NB4 (cell line): Measurements from ENCODE around the gene IRS2.

Source experiments
- POLR2A ChIP-seq: IDR thresholded peaks from 2 replicates; pipeline ENCODE4 v1.6.1; 2011; ENCODE audit warnings: mild to moderate bottlenecking; ENCODE audit not compliant: insufficient read length; ENCODE audit errors: extremely low read depth
- TF ChIP-seq, protein P1 (sequence below): IDR thresholded peaks from one replicate; pipeline ENCODE4 v1.5.1; 2012; ENCODE audit warnings: low read depth, low read length
- TF ChIP-seq, protein P2 (sequence below): IDR thresholded peaks from 2 replicates; pipeline ENCODE4 v1.6.1; 2011; ENCODE audit warnings: low read depth, low read length

DNA sequence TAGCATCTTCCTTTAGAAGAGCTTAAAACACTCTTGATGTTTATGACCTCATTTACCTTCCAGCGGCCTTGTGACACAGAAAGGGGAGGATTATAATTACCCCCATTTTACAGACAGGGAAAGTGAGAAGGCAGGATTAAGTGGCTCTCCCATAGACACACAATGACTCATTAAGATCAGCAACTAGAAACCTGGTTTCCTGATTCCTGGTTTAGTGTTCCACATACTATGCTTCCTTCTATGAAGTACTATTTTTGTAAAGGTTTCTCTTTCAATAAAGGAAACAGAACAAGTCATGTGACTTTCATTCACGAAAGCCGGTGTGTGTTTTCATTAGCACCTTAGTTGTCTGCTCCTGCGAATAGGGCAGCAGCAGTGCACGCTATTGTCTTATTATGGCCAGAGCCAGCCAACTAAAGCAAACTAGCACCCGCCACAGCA, 8.3 kb downstream of the IRS2 start:
- TF ChIP-seq, protein P1, sequence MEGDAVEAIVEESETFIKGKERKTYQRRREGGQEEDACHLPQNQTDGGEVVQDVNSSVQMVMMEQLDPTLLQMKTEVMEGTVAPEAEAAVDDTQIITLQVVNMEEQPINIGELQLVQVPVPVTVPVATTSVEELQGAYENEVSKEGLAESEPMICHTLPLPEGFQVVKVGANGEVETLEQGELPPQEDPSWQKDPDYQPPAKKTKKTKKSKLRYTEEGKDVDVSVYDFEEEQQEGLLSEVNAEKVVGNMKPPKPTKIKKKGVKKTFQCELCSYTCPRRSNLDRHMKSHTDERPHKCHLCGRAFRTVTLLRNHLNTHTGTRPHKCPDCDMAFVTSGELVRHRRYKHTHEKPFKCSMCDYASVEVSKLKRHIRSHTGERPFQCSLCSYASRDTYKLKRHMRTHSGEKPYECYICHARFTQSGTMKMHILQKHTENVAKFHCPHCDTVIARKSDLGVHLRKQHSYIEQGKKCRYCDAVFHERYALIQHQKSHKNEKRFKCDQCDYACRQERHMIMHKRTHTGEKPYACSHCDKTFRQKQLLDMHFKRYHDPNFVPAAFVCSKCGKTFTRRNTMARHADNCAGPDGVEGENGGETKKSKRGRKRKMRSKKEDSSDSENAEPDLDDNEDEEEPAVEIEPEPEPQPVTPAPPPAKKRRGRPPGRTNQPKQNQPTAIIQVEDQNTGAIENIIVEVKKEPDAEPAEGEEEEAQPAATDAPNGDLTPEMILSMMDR: no peak
- TF ChIP-seq POLR2A: no peak
- TF ChIP-seq, protein P2, sequence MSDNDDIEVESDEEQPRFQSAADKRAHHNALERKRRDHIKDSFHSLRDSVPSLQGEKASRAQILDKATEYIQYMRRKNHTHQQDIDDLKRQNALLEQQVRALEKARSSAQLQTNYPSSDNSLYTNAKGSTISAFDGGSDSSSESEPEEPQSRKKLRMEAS: peak; percentile 5; the same call in 1 of the 2 replicates
